ENCODE results near the gene TBL1X.

Gene TBL1X

DNA sequence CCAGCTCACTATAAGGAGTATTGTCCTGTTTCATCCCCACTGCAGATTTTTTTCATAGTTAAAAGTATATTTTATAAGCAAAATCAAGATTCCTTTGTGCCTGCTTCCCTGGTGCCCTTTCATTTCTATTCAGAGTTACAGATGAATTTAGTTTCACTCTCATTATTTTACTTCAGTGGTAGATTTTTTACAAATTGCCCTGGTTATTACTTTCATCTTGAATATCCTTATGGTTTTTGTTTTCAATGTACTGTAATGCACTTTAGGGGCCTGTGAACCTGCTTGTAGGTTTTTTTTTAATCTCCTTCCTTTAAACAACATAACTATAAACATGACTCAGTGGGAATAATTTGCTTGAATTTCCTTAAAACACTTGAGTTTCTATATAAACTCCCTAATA, 174.0 kb downstream of the TBL1X start:
- DNase-seq, result no peak

GRCh38 chrX:9642270-9642995, 177.6 kb downstream of the TBL1X start:
- no peak for DNase-seq

- DNase-seq, result no peak
Observed at GRCh38 chrX:9643807-9644206, 178.9 kb downstream of the TBL1X start.

- peak; percentile 42 for DNase-seq
Observed at GRCh38 chrX:9644335-9644734, 179.5 kb downstream of the TBL1X start.

GRCh38 chrX:9646471-9647224, 181.8 kb downstream of the TBL1X start:
- DNase-seq, result no peak

DNA sequence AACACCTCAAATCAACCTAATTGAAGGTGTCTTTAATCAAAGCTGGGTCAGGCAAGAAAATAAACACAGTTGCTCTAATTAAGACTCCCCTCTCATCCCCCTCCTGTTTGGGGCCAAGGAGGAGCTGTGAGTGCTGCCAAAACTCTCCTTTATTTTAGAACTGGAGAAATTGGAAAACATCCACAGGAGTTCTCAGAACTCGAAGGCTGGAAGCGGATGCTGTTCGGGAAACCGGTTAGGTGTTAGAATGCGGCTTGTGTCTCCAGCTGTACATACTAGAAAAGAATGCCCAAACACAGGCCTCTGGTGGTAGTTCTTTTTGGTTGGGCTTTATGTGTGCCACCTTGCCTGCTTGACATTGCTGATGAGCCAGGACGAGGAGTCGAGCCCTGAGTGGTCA, 182.6 kb downstream of the TBL1X start:
- no peak for DNase-seq

DNA sequence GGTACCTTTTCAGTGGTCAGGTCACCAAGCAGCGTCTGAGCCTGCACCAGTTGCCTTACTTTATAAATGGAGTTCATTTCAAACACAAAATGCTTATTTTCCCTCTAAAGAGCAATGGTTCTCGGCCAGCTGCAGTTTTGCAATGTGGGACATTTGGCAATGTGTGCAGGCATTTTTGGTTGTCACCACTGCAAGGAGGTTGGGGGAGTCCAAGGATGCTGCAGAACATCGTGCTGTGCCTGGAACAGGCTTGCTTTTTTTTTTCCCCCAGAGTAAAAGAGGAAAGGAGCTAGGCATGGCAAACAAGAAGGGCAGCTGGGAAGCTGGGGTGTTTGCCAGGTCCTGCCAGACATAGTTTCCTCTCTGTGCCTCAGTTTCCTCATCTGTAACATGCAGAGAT, 185.2 kb downstream of the TBL1X start:
- DNase-seq, result no peak

- no peak for DNase-seq
Observed at GRCh38 chrX:9651737-9652136, 186.9 kb downstream of the TBL1X start.

DNA sequence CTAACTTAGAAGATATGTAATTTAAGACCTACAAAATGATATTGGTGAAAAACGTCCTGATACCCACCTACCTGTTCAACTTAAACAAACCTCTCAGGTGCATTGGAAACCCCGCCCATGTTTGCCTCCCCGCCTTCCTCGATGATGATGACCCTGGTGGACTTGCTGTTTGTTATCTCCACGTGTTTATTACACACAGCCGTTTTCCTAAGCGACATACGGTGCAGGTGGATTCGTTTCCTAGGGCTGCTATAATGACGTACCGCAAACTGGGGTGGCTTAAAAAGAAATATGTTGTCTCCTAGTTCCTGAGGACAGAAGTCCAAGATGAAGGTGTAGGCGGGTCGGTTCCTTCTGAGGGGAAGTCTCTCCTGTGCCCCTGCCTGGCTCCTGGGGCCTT, 190.1 kb downstream of the TBL1X start:
- no peak for DNase-seq

- no peak for DNase-seq
Observed at GRCh38 chrX:9656277-9656676, 191.4 kb downstream of the TBL1X start.

DNA sequence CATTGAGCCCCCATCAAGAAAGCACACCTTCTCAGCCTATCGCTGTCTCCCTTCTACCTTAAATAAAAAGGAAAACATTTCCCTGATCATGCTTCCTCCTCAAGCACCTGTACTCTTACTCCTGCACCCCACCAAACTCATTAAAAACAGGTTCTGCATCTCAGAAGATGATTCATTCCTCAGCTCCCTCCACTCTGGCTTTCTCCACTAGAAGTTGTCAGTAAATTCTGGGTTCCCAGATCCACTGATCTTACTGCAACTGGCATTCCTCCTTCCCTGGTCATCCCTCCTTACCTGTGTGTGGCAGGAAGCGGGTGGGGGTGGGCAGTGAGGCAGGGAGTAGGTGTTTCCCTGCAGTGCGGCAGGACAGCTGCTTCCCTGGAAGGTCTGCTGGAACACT, 192.0 kb downstream of the TBL1X start:
- no peak for DNase-seq

DNA sequence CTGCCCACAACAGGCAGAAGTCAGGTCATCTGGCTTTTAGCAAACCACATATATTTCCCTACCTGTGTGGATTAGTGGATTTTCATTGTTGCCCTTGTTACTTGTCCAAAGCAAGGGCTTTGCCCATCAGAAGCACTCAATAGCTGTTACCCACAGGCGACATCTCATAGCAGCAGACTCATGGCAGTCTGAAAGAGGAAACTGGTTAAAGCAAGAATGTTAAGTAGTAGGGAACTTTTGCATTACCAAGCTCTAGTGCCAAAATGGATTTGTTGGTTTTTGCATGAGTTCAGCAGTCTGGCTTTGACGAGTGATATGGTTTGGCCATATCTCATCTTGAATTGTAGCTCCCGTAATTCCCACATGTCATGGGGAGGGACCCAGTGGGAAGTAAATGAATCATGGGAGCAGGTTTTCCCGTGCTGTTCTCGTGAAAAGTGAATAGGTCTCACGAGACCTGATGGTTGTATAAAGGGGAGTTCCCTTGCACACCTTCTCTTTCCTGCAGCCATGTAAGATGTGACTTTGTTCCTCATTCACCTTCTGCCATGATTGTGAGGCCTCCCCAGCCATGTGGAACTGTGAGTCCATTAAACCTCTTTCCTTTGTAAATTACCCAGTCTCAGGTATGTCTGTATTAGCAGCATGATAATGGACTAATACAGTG, 192.9 kb downstream of the TBL1X start:
- DNase-seq, result no peak

DNA sequence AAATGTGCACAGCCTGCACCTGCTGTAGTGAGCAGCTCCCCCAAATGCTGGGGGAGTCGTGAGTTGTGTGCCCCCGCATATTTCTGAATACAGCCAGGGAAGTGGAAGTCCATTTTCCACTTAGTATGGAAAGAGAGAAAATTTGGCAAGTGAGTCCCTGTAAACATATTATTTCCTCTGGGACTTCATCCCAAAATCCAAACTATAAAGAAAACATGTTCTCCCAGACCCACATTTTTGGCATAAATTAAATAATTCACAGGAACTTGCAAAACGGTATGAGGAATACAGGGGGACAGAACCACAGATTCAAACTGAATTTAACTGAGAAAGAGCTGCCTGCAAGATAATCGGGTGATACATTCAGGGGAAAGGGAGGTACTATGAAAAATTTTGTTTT, 193.6 kb downstream of the TBL1X start:
- DNase-seq, result no peak

DNA sequence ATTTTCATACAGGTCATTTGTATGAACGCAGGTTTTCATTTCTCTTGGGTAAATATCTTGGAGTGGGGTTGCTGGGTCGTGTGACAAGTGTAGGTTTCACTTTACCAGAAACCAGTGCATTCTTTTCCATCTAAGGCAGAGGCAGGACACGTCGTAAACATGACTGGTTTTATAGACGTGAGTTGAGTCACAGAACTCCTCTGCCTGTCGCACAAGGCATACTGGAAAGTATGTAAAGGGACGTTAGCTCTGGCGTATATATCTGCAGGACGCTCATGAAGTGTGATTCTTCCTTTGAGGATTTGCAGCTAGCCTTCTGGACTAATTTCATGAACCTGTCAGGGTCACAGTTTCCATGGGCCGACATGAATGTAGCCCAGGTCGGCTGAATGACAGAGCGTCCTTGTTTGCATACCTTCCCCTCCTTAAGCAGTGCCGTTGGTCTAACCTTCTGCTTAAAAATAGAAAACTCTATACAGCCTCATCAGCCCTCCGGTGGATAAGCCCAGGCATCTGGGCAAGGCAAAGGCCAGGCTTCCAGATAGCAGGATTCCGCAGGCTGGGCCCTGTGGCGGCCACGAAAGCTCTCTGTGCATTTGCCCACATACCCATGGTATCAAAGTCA, 194.8 kb downstream of the TBL1X start:
- DNase-seq, result no peak

DNA sequence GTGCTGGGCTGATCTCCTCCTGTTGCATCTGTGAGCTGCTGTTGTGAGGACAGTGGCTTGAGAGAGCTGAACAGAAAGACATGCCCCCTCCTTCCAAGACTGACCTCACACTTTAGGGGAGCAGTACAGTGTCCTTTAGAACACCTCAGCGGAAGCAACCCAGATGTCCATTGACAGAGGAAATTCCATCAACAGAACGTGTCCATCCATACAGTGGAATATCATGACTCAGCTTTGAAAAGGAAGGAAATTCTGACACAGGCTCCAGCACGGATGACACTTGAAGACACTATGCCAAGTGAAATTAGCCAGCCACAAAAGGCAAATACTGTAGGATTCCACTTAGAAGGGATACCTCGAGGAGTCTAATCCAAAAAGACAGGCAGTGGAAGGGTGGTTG, 197.3 kb downstream of the TBL1X start:
- DNase-seq, result no peak

DNA sequence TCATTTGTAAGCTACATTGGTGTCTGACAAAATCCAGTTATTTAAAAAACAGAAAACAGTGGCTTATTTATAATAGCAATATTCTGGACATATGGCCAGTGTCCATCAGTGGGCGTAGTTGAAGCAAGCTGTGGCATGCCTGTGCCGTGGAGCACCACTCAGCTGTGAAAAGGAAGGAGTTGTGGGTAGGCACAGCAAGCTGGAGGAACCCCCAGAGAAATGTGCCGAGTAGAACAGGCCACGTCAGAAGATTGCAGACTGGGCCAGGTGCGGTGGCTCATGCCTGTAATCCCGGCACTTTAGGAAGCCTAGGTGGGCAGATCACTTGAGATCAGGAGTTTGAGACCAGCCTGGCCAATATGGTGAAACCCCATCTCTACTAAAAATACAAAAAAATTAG, 198.4 kb downstream of the TBL1X start:
- no peak for DNase-seq

- DNase-seq, result no peak
Observed at GRCh38 chrX:9664224-9664623, 199.4 kb downstream of the TBL1X start.

DNA sequence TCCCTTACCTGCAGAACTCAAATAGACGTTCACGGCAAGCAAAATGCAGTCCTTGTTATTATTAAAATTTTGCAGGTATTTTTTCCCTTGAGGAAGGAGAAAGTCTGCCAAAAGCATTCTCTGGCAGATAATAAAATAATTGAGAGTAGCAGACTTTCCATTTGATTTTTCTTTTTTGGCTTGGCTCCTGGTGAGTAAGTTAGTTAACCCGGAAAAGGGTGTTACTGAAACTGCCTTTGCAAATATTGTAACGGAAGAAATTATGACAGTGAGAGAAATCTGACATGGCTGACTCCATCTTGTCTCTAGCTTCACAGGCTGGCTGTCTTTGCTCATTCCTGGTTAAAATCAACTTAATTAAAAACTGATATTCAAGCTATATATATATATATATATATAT, 200.3 kb downstream of the TBL1X start:
- DNase-seq, result no peak

DNA sequence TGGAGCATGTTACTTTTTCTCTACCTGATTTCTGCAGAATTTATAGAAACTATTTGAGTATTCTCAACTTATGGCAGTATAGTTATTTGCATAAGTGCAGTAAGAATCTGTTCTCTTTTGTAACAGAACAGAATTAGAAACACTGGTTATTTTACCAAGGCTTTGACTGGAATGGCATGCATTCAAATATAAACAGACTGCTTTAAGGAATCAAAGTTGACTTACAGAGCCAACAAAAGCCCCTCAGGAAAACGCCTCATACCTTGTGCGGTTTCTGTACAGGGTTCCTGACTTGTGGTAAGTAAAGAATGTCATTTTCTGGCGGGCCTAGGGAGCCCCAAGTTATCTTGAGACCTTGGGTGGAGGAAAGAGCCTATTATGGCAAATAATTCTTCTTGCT, 203.7 kb downstream of the TBL1X start:
- no peak for DNase-seq

- no peak for DNase-seq
Observed at GRCh38 chrX:9670136-9670814, 205.4 kb downstream of the TBL1X start.

DNA sequence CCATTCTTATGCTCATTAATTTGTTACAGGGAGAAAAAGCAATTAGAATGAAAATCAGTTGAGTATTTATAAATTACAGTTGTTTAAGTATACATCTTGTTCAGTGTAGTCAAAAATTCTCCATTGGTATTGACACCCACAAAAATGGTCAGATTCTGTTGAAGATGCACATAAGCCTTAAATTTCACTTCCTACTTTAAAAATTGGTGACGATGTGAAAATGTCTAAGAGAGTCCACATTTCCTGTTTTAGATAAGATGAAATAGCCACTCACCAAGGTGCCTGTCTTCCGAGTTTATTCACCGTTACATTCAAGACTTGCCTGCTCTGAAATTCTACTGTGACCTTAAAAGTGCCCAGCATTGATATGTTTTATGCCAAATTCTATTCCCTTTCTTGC, 207.1 kb downstream of the TBL1X start:
- DNase-seq, result no peak

- no peak for DNase-seq
Observed at GRCh38 chrX:9676306-9676705, 211.4 kb downstream of the TBL1X start.

GRCh38 chrX:9676738-9677097, 211.9 kb downstream of the TBL1X start:
- no peak for DNase-seq

Measured in CD4-positive, alpha-beta T cell treated with Interleukin-21 for 1 hour (primary cell).